GM19023 (cell line): ENCODE data around the gene SOBP.

Source experiments
- ATAC-seq: cut with Tn5 transposase; IDR thresholded peaks from one replicate; pipeline ENCODE4 v1.9.1; 2021; ENCODE audit warnings: mild to moderate bottlenecking, moderate library complexity; ENCODE audit not compliant: unreplicated experiment

Gene SOBP

DNA sequence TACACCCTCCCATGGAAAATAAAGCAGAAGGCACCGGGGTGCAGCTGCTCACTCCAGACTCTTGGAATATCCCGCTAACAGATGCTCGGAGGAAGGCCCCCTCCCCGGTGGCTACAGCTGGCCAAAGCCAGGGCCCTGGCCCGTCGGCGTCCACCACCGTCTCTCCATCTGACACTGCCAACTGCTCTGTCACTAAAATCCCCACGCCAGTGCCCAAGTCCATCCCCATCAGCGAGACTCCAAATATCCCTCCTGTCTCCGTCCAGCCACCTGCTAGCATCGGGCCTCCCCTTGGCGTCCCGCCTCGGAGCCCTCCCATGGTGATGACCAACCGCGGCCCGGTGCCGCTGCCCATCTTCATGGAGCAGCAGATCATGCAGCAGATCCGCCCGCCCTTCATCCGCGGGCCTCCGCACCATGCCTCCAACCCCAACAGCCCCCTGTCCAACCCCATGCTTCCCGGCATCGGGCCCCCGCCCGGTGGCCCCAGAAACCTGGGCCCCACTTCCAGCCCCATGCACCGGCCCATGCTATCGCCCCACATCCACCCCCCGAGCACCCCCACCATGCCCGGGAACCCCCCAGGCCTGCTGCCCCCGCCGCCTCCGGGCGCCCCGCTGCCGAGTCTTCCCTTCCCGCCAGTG is 143.9 kb downstream of the SOBP start:
- ATAC-seq = no peak

DNA sequence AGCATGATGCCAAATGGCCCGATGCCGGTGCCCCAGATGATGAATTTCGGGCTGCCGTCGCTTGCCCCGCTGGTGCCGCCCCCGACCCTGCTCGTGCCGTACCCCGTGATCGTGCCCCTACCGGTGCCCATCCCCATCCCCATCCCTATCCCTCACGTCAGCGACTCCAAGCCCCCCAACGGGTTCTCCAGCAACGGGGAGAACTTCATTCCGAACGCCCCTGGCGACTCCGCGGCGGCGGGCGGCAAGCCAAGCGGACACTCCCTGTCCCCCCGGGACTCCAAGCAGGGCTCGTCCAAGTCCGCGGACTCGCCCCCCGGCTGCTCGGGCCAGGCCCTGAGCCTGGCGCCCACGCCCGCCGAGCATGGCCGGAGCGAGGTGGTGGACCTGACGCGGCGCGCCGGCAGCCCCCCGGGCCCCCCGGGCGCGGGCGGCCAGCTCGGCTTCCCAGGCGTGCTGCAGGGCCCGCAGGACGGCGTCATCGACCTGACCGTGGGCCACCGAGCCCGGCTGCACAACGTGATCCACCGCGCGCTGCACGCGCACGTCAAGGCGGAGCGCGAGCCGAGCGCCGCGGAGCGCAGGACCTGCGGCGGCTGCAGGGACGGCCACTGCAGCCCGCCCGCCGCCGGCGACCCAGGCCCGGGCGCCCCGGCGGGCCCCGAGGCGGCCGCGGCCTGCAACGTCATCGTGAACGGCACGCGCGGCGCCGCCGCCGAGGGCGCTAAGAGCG is 144.6 kb downstream of the SOBP start:
- no peak for ATAC-seq

DNA sequence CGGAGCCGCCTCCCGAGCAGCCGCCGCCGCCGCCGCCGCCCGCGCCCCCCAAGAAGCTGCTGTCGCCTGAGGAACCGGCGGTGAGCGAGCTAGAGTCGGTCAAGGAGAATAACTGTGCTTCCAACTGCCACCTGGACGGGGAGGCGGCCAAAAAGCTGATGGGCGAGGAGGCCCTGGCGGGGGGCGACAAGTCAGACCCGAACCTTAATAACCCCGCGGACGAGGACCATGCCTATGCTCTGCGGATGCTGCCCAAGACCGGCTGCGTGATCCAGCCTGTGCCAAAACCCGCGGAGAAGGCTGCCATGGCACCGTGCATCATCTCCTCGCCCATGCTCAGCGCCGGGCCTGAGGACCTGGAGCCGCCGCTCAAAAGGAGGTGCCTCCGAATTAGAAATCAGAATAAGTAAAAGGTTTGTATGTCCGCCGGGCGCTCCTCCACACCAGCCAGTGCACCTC is 145.2 kb downstream of the SOBP start:
- ATAC-seq = no peak

DNA sequence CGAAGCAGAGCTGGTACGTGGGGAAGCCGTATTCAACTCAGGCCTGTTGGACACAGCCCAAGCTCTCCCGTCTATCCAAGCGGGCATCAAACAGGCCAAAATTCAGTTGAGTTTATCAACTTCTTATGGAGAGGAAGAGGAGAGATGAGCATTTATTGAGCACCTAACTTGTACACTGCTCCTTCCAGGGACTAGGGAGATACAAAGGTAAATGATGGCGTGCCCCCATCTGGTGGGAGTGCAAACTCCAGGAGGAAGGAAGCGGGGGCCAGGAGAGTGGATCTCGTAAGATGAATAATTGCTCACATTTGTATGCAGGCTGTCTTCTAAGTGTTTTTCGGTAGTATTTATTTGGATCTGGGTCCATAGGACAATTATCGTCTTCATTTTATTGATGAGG is 146.6 kb downstream of the SOBP start:
- ATAC-seq = no peak

DNA sequence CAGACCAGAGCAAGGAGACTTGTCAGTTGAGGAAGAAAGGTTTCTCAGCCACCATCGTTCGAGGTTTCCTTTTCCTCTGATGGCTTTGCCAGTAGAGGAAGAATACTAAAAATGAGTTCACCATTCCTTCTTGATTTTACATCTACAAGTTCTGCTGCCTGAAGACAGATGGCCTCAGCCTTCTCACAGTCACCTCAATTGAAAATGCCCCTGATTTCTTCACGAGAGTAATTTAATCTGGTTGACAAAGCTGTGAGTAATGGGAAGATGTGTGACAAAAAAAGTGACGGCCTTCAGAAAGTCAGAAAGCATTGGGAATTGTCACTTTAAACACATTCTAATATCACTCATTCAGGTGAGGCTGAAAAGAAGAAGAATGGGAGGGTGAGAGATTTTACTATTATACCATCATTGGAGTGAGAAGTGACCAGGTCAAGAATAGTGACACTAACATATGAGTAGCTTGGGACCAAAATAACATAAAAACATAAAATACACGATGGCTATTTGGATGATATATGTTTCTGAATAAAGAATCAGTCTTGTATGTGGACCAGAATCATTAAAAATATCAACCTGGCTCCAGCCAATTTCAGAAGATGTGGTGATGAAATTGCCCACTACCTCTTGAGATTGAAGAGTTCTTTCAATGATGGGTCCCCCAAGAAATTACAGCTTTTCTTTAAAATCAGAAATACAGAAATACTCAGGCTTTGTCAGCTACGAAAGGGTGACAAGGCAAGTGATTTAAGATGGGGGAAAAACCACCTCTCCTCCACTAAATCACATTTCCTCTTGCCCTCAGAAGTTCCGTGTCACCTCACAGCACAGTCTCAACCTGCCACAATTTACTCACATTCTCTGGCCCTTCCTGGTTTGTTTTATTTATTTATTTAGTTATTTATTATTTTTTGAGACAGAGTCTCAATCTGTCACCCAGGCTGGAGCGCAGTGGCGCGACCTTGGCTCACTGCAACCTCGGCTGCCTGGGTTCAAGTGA is 147.7 kb downstream of the SOBP start:
- ATAC-seq = no peak

DNA sequence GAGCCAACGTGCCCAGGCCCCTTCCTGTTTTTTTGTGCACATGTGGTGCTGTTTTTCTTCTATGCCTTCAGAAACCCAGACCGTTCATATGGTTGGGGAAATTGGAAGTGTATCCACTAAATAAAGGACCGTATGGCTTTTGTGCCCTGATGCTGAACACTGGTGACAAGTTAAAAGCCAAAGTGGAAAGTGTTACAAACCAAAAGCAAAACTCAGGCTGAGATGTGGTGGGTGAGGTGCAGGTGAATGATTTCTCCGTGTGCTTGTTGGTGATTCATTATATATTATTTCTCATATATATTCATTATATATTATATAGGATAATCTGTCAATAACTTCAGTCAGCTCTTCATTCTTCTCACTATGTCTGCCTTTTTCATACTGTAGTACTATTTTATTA is 148.6 kb downstream of the SOBP start:
- ATAC-seq = no peak

DNA sequence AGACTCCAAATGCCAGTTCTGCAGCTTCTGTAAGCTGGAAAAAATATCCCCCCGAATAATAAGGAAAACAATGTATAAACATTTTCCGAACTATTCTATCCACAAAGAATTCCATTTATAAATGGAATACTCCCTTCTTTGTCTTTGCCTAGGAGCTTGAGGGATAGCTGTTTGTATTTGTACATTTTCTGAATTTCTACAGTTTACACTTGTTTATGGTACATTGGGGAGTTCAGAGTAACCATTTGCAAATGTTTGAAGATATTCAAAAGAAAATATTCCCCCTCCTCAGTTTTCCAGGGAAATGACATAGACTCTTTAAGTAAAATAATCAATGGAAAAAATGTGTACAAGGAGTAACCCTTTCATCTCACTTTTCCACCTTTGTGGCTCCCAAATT is 149.6 kb downstream of the SOBP start:
- no peak for ATAC-seq

DNA sequence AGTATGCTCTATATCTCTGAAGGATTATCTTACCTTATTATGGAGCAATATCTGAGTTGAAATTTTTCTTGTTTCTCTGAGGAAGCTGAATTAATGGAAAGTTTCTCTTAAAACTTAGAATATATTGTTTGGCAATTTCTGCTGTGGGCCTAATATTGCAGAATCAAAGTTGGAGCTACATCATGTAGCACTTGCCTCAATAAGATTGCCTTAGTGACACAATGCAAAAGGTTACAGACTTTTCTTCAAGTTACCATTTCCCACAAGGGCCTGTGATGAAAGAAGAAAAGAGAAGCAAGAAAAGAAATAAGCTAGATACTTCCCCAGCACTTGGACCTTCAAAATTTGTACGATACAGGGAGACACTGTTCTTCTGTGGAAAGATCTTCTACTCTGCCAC is 151.2 kb downstream of the SOBP start:
- ATAC-seq = no peak

DNA sequence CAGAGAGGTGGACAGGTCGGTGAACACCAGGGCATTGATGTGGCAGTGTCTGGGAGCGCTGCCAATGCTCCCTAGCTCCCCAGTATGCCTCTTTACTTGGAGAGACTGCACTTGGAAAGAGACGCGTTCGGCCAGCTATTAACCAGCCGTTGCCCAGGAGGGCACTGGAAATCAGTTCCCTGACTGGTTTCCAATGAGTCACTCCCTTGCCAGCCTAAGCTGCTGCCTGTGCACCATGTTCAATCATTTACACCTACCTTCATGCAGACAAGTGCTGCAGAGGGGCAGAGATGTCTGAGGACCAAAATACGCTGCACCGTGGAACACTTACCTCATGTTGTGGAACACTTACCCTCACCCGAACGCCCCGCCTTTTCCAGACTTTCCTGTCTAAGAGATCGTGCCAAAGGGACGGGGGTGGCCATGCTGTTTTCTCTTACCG is 151.6 kb downstream of the SOBP start:
- ATAC-seq = no peak

DNA sequence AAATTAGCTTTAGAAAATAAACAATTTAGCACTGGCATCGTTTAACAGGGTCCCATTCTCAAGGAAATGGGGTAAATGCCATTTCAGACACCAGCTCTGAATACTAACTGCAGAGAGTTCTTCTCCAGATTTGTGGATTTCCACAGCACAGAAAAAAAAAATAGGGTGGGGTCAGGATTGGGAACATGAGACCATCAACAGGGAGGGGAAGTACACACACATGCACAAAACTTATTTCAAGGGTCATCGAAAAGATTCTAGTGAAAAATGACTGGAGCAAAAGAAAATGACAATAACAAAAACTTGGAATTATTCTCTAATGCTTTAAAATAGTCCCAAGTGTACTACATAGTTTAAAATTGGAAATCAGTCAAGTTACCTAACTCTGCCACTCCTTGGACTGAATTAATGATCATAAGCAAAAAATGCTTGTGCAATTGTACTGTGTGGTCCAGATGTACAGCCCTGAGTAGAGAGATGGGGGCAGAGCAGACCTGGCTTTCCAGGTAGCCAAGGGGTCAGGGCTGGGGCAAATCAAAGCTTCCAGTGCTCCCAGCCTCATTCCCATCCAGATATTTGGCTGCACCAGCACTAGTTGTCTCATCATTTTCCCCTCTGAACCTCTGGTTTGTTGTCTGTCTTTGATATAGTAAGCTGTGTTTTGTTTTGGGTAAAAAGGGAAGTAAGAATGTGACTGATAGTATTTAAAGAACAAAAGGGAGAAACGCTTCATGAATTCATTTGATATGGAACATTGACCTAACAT is 152.4 kb downstream of the SOBP start:
- no peak for ATAC-seq

DNA sequence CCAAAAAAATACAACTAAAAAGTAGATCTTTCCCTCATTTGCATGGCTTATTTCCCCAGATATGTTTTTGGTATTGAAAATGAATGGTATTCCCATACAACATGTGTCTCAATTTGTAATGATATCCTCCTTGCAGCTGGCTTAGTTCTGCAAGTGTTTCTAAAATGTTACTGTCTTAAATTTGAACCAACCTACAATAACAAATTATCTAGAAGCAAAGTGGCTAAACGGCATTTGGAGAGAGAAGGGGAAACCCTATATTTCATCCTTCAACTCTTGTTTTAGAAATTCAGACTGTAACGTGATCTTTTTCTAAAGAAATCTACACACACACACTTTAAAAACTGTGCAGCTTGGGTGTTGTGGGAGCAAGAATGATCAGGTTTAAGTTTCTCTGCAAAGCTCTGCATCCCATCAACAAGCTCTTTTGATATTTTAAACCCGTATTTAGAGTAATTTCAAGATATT is 153.0 kb downstream of the SOBP start:
- ATAC-seq = no peak

DNA sequence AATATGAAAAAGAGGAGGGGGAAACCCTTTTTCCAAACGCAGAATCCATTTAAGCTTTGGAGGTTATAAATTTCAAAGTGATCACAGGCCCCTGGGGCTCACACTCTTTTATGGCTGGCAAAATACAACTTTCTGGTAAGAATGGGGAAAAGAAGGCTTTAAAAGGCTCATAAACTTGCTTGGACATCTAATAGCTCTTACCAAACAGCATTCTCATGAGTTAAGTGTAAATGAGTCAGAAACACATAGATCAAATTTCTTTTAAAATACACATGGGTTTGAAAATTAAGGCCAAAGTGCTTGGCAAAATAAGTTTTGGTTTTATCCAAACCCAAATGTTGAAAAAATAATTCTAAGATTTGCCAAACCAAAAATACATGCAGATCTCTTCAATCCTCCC is 154.6 kb downstream of the SOBP start:
- ATAC-seq = no peak

DNA sequence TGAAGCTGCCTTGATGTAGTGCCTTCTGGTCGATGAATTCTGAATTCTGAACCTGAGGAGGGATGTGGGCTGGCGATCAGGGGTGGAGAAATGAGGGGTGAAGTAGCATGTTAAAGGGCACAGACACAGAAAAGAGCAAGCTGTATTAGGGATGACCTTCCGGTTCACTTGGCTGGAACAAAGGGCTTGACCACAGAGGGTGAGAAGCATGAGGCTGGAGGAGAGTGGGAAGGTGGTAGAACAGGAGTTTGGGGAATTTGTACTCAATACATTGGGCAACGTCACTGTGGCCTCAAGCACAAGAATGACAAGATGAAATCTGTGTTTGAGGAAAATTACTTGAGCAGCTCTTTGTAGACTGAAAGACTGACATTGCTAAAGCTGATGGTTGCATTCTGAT is 155.8 kb downstream of the SOBP start:
- ATAC-seq = no peak

DNA sequence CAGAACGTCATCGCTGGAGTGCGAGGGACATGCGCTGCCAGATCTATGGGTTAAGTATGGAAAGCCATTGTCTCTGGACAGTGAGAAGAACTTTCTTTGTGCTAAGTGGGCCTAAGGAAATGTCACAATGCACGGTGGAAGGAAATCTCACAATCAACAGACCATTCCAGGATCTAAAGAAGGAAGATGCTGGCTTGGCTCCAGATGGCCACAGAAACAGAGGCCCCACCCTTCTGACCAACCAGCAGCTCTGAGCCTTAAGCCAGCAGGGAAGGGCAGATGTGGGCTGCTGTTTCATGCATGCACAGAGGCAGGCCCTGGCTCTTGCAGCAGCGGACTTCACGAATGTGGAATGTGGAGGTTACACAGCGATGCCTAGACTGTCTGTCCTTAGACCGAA is 156.3 kb downstream of the SOBP start:
- ATAC-seq = no peak

DNA sequence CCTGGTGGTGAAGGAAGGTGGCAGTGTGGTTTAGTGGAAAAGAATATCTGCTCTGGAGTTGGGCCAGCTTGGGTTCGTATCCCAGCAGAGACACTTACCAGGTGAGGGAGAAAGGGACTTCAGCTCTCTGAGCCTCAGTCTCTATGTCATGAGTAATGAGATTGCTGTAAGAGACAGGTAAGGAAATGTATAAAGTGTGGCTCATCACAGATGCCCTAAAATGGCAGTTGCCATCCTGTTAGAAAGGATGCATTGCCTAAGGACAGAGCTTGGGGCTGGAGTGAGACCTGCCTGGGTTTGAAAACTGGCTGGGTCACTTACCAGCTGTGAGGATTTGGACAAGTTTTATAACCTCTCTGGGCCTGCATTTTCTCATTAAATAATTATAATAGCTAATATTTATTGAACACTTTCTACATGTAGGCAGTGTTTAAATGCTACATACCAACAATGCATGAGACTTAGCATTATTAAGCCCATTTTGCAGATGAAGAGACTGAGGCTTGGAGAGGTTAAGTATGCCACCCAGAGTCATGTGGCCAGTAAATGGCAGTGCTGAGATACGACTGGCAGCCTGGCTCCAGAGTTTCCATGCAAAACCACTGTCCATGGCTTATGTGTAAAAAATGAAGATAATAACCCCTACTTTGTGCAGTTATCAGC is 157.0 kb downstream of the SOBP start:
- no peak for ATAC-seq

DNA sequence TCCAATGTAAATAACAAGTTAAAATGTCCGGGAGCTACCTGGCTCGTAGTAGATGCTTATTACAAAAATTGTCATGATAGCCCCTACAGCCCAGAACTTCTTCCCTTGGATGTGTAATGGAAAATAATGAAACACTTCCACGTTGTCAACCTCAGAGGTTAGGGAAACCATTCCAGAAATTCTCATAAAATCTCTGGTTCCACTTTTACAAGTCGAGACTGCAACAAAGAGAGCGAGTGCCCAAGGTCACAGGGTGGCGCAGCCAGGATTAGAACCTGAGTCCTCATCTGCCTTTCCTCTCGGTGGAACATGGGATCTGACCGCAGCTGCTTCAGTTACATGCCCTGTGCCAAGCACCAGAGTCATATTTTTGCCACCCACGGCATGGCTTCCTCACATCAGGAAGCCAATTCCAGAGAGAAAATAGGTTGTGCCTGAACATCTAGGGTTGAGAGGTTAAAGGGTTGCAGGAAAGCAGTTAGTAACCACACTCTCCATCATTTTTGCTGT is 157.6 kb downstream of the SOBP start:
- ATAC-seq = no peak

DNA sequence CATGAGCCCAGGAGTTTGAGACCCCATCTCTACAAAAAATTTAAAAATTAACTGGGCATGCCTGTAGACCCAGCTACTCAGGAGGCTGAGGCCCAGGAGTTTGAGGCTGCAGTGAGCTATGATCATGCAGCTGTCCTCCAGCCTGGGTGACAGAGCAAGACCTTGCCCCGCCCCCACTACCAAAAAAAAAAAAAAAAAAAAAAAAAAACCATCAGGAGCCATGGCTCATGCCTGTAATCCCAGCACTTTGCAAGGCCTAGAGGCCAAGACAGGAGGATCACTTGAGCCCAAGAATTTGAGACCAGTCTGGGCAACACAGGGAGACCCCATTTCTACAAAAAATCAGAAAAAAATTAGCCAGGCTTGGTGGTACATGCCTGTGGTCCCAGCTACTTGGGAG is 159.1 kb downstream of the SOBP start:
- no peak for ATAC-seq

DNA sequence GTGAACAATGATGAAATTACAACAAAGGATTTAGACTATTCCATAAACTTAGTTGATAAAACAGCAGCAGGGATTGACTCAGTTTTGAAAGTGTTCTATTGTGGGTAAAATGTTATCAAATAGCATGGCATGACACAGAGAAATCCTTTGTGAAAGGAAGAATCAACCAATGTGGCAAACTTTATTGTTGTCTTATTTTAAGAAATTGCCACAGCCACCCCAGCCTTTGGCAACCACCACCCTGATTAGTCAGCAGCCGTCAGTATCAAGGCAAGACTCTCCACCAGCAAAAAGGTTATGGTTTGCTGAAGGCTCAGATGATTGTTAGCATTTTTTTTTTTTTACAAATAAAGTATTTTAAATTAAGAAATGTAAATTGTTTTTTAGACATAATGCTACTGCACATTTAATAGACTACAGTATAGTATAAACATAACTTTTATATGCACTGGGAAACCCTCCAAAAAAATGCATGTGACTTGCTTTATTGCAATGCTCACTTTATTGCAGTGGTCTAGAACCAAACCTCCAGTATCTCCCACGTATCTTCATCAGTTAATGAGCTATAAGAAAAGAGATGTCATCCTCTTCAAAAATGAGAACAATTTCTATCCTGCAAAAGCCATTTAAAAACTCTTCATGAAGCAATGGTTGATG is 162.7 kb downstream of the SOBP start:
- no peak for ATAC-seq

DNA sequence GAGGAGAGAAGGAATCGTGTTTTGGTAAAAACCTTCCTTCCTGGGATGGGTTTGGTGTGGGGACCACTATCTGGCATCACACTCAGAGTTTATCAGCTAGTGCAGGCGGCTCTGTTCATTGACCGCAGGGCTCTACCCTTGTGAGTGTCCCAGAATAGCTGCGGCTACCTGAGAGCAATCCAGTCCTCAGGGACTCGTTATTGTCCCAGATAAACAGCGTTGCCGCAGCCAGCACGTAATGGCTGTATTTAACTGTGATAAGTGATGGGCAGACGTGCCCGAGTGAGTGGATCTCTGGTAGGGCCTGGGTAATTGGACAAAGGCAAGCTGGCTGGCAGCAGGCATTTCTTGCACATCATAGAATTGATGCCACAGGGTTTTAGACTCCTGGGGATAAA is 163.3 kb downstream of the SOBP start:
- ATAC-seq = no peak
